KMS-11 (cell line): Measurements from ENCODE around the gene UTP25.
"Not testable (repeated sequence)": the region's sequence is repeated elsewhere in the genome, so short reads cannot be mapped to it uniquely, and the experiment has no call there.

ENCODE experiments used
- H2AFZ ChIP-seq: fragments of 200-600 bp; sonication (generic); 2 replicates; pipeline ENCODE4 v1.6.1; 2016; ENCODE audit warnings: antibody characterized with exemption, mixed run types, low read depth
- H3K27ac ChIP-seq: fragments of 200-600 bp; sonication (generic); 2 replicates; pipeline ENCODE4 v1.6.1; 2016; ENCODE audit warnings: mild to moderate bottlenecking, mixed run types
- H3K27me3 ChIP-seq: fragments of 200-600 bp; sonication (generic); 2 replicates; pipeline ENCODE4 v1.6.1; 2017; ENCODE audit warnings: mild to moderate bottlenecking, low read depth, mixed run types, moderate library complexity; ENCODE audit not compliant: insufficient read depth
- H3K36me3 ChIP-seq: fragments of 200-600 bp; sonication (generic); 2 replicates; pipeline ENCODE4 v1.6.1; 2017; ENCODE audit warnings: mild to moderate bottlenecking, mixed run types; ENCODE audit not compliant: insufficient read depth
- H3K4me1 ChIP-seq: fragments of 200-600 bp; sonication (generic); 2 replicates; pipeline ENCODE4 v1.6.1; 2016; ENCODE audit warnings: mild to moderate bottlenecking, low read depth, mixed run types; ENCODE audit not compliant: poor library complexity, severe bottlenecking
- H3K4me2 ChIP-seq: fragments of 200-600 bp; sonication (generic); 2 replicates; pipeline ENCODE4 v1.7.0; 2016; ENCODE audit warnings: mild to moderate bottlenecking, mixed run types
- H3K4me3 ChIP-seq: fragments of 200-600 bp; sonication (generic); IDR thresholded peaks from 2 replicates; pipeline ENCODE4 v1.6.1; 2017; ENCODE audit warnings: low read depth, low read length, mixed read lengths; ENCODE audit not compliant: insufficient read depth
- H3K79me2 ChIP-seq: fragments of 200-600 bp; sonication (generic); 2 replicates; pipeline ENCODE4 v1.6.1; 2016; ENCODE audit warnings: low read depth, mixed run types; ENCODE audit not compliant: insufficient read depth
- H3K9ac ChIP-seq: fragments of 200-600 bp; sonication (generic); 2 replicates; pipeline ENCODE4 v1.6.1; 2016; ENCODE audit warnings: mild to moderate bottlenecking, mixed run types
- H4K20me1 ChIP-seq: fragments of 200-600 bp; sonication (generic); 2 replicates; pipeline ENCODE4 v1.6.1; 2016; ENCODE audit warnings: mild to moderate bottlenecking, mixed run types; ENCODE audit not compliant: insufficient read depth
- CTCF ChIP-seq: fragments of 200-600 bp; sonication (generic); conservative IDR thresholded peaks from 2 replicates; pipeline ENCODE4 v1.6.1; 2017; ENCODE audit warnings: low read depth, mild to moderate bottlenecking, antibody characterized with exemption, low read length, moderate library complexity, mixed read lengths

UTP25 gene

GRCh38 chr1:209885403-209886218 is 57.8 kb downstream of the UTP25 start:
- no peaks in the 10 kb centered on the region for H3K36me3 ChIP-seq
- H3K27me3 ChIP-seq, result no peaks in the 10 kb centered on the region
- no peak overlapping the region for H3K4me2 ChIP-seq
- no peaks in the 10 kb centered on the region for H3K79me2 ChIP-seq
- H2AFZ ChIP-seq, result no peak overlapping the region
- no peaks in the 10 kb centered on the region for H4K20me1 ChIP-seq
- no peaks in the 10 kb centered on the region for H3K4me1 ChIP-seq
- TF ChIP-seq CTCF, result no peak
- H3K27ac ChIP-seq, result no peak overlapping the region
- H3K4me3 ChIP-seq, result no peak overlapping the region
- H3K9ac ChIP-seq, result no peak overlapping the region

- no peak overlapping the region for H3K4me2 ChIP-seq
- H4K20me1 ChIP-seq, result no peaks in the 10 kb centered on the region
- H2AFZ ChIP-seq, result no peak overlapping the region
- H3K27ac ChIP-seq, result no peak overlapping the region
- H3K4me1 ChIP-seq, result no peaks in the 10 kb centered on the region
- H3K36me3 ChIP-seq, result no peaks in the 10 kb centered on the region
- H3K4me3 ChIP-seq, result no peak overlapping the region
- no peaks in the 10 kb centered on the region for H3K27me3 ChIP-seq
- no peaks in the 10 kb centered on the region for H3K79me2 ChIP-seq
- TF ChIP-seq CTCF, result no peak
- H3K9ac ChIP-seq, result no peak overlapping the region
These were observed 58.4 kb downstream of the UTP25 start for GRCh38 chr1:209886219-209886536.

GRCh38 chr1:209888291-209889076 is 60.7 kb downstream of the UTP25 start:
- H3K4me2 ChIP-seq, H3K4me3 ChIP-seq, H4K20me1 ChIP-seq, H3K36me3 ChIP-seq, H3K79me2 ChIP-seq, H3K27ac ChIP-seq, H2AFZ ChIP-seq, H3K27me3 ChIP-seq, H3K4me1 ChIP-seq, H3K9ac ChIP-seq: not testable (repeated sequence)

- Histone ChIP-seq H3K36me3 (no peaks in the 10 kb centered on the region), H3K79me2 (no peaks in the 10 kb centered on the region), H3K4me2 (no peak overlapping the region), H4K20me1 (no peaks in the 10 kb centered on the region), H3K27me3 (no peaks in the 10 kb centered on the region), H3K4me1 (no peaks in the 10 kb centered on the region), H3K27ac (no peak overlapping the region), H3K9ac (no peak overlapping the region), H2AFZ (no peak overlapping the region), H3K4me3 (no peak overlapping the region)
- TF ChIP-seq CTCF, result no peak
These were observed 61.3 kb downstream of the UTP25 start for GRCh38 chr1:209889077-209889418.
